ENCODE results near the gene VTN.

Gene VTN

GRCh38 chr17:28367641-28368305, 2.3 kb downstream of the VTN start:
- no peak for DNase-seq

- DNase-seq = no peak
Observed at GRCh38 chr17:28366605-28367004, 3.5 kb downstream of the VTN start.

GRCh38 chr17:28365487-28365886, 4.6 kb downstream of the VTN start:
- DNase-seq = no peak

- DNase-seq = no peak
Observed at GRCh38 chr17:28364665-28365363, 5.3 kb downstream of the VTN start, which contains the start of gene SEBOX. Gene SEBOX (minus strand): TSS chr17:28365199. CDS start chr17:28365151, 48 bp downstream.

GRCh38 chr17:28363776-28364650, 6.1 kb downstream of the VTN start:
- DNase-seq = no peak

GRCh38 chr17:28363186-28363585, 6.9 kb downstream of the VTN start:
- DNase-seq = no peak

- no peak for DNase-seq
Observed at GRCh38 chr17:28357901-28358197, 12.3 kb downstream of the VTN start.

- DNase-seq = peak; percentile 93
Observed at GRCh38 chr17:28357061-28357900, 12.8 kb downstream of the VTN start, which contains the start of gene POLDIP2. Gene POLDIP2 (minus strand): TSS chr17:28357527. CDS start chr17:28357448, 79 bp downstream.

- no peak for DNase-seq
Observed at GRCh38 chr17:28350271-28350670, 19.8 kb downstream of the VTN start.

- DNase-seq = no peak
Observed at GRCh38 chr17:28348979-28349378, 21.1 kb downstream of the VTN start.

- no peak for DNase-seq
Observed at GRCh38 chr17:28347261-28347891, 22.7 kb downstream of the VTN start.

GRCh38 chr17:28346746-28347246, 23.3 kb downstream of the VTN start:
- DNase-seq = no peak

- no peak for DNase-seq
Observed at GRCh38 chr17:28346199-28346580, 23.9 kb downstream of the VTN start.

GRCh38 chr17:28345419-28346198, 24.5 kb downstream of the VTN start:
- DNase-seq = no peak

GRCh38 chr17:28344435-28344901, 25.6 kb downstream of the VTN start:
- DNase-seq = no peak

- DNase-seq = no peak
Observed at GRCh38 chr17:28344011-28344410, 26.1 kb downstream of the VTN start.

- DNase-seq = no peak
Observed at GRCh38 chr17:28343491-28343932, 26.6 kb downstream of the VTN start.

- DNase-seq = no peak
Observed at GRCh38 chr17:28342313-28342712, 27.8 kb downstream of the VTN start.

GRCh38 chr17:28341516-28341915, 28.6 kb downstream of the VTN start:
- no peak for DNase-seq

GRCh38 chr17:28340374-28340773, 29.7 kb downstream of the VTN start:
- DNase-seq = no peak

- no peak for DNase-seq
Observed at GRCh38 chr17:28339431-28339830, 30.7 kb downstream of the VTN start.
